Suprapubic skin (tissue), 3 donors: ENCODE data around the gene FBXO8.

Experiments used
- EP300 ChIP-seq: sonication (generic); formaldehyde crosslinking; IDR thresholded peaks from one replicate; pipeline ENCODE4 v1.6.1; 2017; ENCODE audit warnings: antibody characterized with exemption
- TF ChIP-seq, protein P1 (sequence below), 2 donors: fragments of 200-600 bp in 1 of 2; fragments of 450-650 bp in 1 of 2; sonication (generic) in 1 of 2; IDR thresholded peaks; one replicate each; pipeline ENCODE4 v1.5.1; 2016 to 2019; ENCODE audit warnings: antibody characterized with exemption in 2 of 2, mild to moderate bottlenecking in 1 of 2, moderate library complexity in 1 of 2

DNA sequence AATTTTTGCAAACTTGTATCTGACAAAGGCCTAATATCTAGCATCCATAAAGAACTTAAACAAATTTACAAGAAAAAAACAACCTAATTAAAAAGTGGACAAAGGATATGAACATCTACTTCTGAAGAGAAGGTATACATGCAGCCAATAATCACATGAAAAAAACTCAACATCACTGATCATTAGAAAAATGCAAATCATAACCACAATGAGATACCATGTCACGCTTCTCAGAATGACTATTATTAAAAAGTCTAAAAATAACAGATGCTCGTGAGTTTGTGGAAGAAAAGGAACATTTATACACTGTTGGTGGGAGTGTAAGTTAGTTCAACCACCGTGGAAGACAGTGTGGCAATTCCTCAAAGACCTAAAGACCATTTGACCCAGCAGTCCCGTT lies 24.2 kb upstream of the FBXO8 start:
- TF ChIP-seq, protein P1, sequence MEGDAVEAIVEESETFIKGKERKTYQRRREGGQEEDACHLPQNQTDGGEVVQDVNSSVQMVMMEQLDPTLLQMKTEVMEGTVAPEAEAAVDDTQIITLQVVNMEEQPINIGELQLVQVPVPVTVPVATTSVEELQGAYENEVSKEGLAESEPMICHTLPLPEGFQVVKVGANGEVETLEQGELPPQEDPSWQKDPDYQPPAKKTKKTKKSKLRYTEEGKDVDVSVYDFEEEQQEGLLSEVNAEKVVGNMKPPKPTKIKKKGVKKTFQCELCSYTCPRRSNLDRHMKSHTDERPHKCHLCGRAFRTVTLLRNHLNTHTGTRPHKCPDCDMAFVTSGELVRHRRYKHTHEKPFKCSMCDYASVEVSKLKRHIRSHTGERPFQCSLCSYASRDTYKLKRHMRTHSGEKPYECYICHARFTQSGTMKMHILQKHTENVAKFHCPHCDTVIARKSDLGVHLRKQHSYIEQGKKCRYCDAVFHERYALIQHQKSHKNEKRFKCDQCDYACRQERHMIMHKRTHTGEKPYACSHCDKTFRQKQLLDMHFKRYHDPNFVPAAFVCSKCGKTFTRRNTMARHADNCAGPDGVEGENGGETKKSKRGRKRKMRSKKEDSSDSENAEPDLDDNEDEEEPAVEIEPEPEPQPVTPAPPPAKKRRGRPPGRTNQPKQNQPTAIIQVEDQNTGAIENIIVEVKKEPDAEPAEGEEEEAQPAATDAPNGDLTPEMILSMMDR (IDR thresholded peaks at IDR 0.05), result no peak
- TF ChIP-seq EP300, result no peak
